GM04504 (cell line): ENCODE data around the gene TENT5C.

Source experiments
- DNase-seq: peaks from one replicate; pipeline ENCODE4 v3.0.0-alpha.2; 2012; ENCODE audit warnings: low read depth

TENT5C gene

GRCh38 chr1:117657949-117658660, 52.3 kb downstream of the TENT5C start:
- no peak for DNase-seq

DNA sequence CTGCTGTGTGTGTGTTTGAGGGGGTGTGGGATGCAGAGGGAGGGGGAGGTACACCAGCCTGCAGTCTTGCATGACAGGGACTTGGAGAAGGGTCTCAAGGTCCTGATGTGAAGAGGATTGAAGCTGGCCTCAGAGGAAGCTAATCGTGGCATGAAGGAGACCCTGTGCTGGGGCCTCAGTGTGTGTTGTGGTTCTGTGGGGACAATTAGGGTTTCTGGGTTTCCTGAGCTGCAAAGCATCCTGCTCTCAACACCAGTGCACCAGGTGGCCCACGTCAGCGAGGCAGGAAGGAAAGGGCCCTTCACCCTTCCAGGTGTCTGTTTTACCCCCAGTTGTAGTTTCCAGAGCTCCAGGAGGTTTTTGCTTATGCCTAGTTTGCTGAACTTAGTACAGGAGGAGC, 52.8 kb downstream of the TENT5C start:
- no peak for DNase-seq

DNA sequence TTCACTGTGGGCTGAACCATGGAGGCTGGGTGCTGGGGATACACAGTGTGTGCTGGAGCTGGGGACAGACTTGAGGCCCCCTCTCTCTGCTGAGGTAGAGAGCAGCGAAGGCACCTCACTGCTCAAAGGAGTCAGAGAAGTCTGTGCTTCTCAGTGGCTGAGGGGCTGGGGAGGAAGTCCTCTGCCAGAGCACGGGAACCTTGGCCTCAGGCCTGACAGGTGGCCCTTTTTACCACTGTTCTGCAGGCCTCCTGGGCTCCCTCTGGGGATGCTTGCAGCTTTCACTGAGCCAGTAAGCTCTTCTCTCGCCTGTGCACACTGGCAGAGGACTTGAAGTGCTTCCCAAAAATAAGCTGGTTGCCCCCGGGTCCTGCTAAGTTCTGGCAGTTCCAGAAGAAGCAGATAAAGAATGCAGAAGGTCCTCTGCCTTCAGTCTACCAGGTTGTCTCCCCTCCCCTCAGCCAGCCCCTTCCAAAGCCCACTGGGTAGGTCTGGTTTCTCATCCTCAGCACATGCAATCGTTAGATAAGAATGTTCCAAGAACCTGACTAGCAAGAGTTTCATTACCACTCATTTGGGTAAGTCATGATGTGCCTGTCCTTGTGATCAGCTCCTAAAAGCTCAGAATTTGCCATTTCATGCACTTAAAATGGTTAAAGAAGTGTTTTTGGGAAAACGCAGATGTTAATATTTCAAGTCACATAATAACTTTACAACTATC, 53.9 kb downstream of the TENT5C start:
- no peak for DNase-seq

DNA sequence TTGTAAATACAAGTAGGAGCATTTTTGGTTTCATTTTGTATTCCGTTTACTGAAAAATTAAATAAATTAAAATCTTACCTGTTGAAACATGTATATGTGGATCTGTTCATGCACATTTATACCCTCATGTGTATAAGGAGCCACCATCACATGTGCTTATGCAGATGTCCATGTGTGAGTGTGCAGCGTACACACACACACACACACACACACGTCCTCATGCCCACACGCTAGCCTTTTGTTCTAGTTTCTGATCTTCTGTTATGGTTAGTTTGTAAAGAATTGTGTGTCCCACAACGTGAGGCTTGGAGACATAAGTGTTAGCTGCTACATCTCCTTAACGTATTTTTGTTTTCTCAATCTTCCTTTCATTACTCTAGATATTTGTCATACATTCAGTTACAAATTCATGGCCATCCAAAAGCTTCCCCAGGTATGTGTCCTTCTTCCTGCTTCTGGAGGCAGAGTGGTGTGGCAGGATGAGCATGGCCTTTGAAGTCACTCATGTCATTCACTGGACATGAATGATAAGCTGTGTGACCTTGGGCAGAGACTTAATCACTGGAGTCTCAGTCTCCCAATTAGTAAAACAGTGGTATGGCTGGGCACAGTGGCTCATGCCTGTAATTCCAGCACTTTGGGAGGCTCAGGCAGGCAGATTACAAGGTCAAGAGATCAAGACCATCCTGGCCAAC, 54.6 kb downstream of the TENT5C start:
- DNase-seq = no peak

DNA sequence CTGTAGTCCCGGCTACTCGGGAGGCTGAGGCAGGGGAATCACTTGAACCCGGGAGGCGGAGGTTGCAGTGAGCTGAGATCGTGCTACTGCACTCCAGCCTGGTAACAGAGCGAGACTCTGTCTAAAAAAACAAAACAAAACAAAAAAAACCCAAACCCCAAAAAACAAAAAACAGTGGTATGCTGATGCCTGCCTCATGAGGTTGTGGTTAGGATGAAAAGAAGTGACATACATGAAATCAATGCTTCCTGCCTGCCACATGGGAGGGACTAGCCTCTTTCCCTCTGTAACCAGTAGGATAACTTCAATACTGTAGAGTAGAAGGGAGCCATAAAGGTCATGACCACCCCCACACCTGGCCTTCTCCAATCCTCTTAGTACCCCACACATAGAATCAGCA, 55.2 kb downstream of the TENT5C start:
- DNase-seq = no peak

DNA sequence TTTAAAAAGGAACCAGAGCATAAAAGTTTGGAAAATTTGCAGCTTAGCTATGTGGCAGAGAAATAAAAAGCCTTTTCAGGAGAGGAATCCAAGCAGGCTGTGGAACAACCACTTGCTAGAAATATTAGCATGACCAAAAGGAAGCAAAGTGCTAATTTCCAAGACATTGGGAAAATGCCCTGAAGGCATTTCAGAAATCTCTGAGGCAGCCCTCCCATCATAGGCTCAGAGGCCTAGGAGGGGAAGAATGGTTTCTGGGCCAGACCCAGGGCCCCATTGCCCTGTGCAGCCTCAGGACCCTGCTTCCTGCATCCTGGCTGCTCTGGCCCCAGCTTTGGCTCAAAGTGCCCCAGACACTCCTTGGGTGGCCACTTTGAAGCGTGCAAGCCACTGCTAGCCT, 56.8 kb downstream of the TENT5C start:
- no peak for DNase-seq

- no peak for DNase-seq
Observed at GRCh38 chr1:117663156-117663902, 57.5 kb downstream of the TENT5C start.

DNA sequence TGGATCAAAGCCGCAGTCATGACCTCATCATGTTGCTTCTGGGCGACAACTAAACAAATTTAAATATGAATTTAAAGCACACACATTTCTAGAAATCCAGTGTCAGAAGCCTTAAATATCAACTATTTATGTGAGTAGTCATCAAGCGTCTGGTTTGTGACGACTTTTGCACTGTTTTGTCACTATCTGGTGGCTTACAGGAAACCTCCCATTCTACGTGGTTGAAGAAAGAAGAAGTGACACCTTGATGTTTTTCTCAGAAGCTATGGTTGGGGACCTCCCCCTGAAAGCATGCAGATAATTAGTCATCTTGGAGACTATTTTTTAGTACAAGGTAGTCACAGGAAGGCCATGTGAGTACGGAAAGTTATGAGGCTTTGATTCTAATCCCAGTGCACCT, 58.5 kb downstream of the TENT5C start:
- DNase-seq = no peak

DNA sequence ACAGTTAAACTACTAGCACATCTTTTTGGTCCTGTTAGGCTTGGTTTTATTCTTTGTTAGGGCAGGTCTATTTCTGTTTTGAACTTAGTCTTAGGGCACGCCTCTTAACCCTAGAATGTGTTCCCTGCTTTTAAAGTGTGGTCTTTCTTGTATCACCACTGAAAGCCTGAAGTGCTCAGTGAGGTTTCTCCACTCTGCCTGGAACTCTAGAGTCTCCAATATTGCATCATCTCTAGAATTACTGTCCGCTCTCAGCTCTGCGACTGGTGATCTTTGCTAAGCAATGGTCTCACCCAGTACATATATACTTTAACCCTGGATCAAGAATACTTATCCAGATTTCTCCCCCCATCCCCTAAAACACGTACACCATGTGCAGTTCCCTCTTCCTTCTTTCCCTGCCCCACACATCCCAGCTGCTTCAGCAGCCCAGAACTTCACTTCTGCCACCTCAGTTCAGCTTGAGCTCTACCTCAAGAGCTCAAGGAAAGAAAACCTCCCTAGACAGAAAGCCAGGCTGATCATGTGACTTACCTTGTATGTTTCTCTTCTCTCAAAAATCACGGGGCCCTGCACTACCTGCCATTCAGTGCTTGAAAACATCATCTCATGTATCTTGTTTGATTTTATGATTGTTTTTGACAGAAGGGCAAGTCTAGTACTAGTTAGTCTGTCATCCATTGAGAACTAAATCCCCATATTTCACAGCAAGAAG, 59.9 kb downstream of the TENT5C start:
- no peak for DNase-seq

DNA sequence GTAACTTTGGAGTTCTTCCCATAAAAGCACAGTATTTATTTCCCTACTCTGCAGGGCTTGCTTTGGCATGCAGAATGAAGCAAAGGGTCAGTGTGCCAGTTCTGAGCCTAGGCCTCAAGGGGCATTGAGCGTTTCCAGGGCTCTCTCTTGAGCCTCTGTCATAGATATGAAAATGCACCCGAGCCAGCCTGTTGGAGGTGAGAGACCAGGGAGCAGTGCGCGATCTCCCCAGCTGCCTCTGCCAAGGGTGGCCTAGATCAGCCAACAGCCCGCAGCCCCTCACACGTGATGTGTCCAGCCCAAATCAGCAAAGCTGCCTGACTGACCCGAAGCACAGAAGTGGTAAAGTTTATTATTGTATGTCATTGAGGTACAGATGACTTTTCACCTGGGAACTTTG, 63.7 kb downstream of the TENT5C start:
- DNase-seq = no peak

DNA sequence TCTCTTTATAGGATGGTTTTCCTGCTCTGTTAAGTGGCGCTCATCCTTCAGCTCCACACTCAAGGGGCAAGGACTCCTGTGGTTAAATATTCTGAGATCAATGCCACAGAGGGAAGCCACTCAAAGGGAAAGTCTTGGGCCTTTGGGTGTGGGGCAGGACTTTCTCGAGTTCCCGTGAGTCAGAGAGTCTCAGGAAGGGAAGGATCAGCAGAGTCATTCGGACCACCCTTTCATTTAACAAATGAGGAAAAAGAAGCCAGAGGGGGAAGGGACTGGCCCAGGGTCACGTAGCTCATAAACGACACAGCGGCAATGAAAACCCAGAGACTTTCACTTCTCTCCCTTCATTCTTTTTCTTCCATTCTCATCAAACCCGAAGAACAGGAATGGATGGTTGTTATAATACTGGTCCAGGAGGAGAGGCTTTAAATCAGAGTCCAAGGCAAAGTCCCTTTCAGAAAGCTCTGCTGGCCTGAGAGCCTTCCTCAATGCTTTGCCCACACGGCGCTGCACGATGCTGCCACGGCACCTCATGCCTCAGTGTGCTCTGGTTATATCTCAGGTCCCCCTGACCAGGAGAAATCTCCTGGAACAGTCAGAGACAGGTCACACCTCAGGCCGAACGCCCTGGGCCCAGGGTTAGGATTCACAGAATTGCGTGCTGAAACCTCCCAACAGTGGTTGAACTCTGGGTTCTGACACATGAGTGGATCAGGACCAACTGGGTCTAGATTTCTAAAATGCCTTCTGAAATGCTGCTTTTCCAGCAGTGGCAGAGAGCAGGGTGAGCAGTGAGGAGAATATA, 65.3 kb downstream of the TENT5C start:
- no peak for DNase-seq

GRCh38 chr1:117671781-117672501, 66.1 kb downstream of the TENT5C start:
- DNase-seq = no peak

GRCh38 chr1:117672756-117673155, 66.9 kb downstream of the TENT5C start:
- DNase-seq = no peak

DNA sequence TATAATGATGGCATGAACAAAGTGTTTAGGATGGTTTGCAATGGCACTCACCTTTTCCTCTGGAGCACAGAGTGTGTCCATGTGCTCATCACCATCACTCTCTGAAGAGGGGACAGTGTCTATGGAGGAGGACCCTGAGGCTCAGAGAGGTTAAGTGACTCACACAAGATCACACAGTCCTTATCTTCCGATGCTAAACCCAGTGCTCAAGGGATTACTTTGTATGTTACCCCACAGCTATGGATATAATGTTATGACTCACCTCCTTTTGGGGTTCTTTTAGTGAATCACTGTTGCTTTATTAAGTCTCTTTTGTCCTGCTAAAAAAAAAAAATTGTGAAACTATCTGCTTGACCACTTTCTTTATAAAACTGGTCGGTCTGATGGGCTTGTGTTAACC, 67.6 kb downstream of the TENT5C start:
- no peak for DNase-seq

DNA sequence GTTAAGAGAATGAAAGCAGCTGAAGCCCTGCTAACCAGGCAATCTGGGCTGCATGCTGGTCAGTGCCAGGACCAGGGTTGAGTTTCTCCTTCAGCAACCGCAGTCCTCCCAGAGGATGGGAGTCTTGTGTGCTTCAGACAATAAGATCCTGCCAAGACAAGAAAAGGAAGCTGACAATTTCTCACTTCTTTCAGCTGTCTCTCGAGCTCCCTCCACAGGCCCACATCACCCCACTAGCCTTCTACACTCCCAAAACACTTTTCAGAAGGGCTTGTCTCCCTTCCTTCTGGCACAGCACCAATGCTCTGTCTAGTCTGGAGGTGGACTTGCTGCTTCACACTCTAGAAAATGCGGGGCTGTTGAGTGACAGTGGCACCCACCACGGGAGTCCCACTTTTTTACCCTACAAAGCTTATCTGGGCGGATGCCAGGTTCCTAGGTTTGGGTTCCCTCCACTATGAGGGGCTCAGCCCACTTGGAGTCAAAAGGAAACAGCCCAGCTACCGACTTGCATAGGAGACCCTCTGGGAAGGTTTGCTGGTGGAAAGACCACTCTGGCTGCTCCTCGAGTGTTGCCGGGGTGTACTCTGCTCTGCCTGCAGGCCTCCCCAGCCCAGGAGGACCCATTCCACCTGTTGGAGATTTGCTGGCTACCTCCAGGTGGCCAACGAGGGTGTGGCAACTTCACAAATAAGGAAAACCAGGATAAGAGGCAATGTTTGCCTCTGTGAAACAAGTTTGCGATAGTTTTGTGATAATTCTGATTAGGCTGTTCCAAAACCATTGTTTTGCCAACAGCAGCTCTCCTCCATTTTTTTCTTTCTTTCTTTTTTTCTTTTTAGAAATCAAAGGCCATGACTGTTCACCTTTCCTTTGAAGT, 68.9 kb downstream of the TENT5C start:
- no peak for DNase-seq

- DNase-seq = no peak
Observed at GRCh38 chr1:117675907-117676430, 70.1 kb downstream of the TENT5C start.

DNA sequence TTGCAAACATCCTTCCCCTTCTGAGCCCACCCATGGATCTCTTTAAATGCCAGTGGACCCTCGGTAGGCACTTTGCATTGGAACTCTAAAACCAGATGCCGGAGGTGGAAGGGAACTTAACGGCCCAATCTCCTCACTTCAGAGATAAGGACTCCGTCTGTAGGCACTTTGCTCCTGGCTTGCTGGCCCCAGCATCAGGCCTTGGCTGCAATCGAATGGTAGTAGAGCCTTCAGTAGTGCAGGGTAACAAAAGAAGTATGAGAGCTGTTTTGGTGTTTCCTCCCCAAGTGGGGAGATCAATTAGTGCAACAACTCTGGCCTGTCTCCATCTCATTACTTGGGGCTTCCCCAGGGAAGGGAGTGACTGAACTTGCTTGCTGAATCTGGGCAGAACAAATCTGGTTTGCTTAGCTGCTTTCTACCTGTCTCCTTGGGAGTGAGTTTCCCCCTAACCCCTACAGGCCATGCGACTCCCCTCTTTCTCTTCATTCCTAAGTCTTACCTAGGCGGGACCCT, 70.8 kb downstream of the TENT5C start:
- DNase-seq = no peak
